ENCODE data around the gene GDF10. TPM values are rescaled to one million over a fixed set of nuclear protein-coding genes. Genes with fewer than 3 reads are reported as not detected.

Gene GDF10
- total RNA-seq, 3 donors from 2014 or later (not counting 1 experiment from before 2014, with no cell fraction given), result not detected

- intact Hi-C loops (cut with micrococcal nuclease), result no loop called here
- H3K27ac Mint-ChIP-seq, result no peak overlapping the region
- no peaks in the 10 kb centered on the region for H3K9me3 ChIP-seq (ENCODE audit: control insufficient read depth, insufficient read depth, low read length)
- ATAC-seq, result no peak
- no peaks in the 10 kb centered on the region for H3K36me3 ChIP-seq (ENCODE audit: control insufficient read depth, insufficient read depth, low read length)
- no peak for DNase-seq
- H3K36me3 Mint-ChIP-seq, result no peaks in the 10 kb centered on the region
- no peak overlapping the region for H3K4me3 ChIP-seq (ENCODE audit: low read length)
- no peaks in the 10 kb centered on the region for H3K27me3 ChIP-seq (ENCODE audit: control insufficient read depth, insufficient read depth, low read length)
- H3K4me1 ChIP-seq (ENCODE audit: control insufficient read depth, insufficient read depth, low read length), result peaks cover 9% of the 10 kb centered on the region
- H3K9me3 Mint-ChIP-seq, result no peaks in the 10 kb centered on the region
- H3K27ac ChIP-seq (ENCODE audit: low read length), result no peak overlapping the region
- no peaks in the 10 kb centered on the region for H3K4me1 Mint-ChIP-seq
- H3K27me3 Mint-ChIP-seq (ENCODE audit: low read depth in 2 of 2), result no peaks in the 10 kb centered on the region
- TF ChIP-seq, protein P1, sequence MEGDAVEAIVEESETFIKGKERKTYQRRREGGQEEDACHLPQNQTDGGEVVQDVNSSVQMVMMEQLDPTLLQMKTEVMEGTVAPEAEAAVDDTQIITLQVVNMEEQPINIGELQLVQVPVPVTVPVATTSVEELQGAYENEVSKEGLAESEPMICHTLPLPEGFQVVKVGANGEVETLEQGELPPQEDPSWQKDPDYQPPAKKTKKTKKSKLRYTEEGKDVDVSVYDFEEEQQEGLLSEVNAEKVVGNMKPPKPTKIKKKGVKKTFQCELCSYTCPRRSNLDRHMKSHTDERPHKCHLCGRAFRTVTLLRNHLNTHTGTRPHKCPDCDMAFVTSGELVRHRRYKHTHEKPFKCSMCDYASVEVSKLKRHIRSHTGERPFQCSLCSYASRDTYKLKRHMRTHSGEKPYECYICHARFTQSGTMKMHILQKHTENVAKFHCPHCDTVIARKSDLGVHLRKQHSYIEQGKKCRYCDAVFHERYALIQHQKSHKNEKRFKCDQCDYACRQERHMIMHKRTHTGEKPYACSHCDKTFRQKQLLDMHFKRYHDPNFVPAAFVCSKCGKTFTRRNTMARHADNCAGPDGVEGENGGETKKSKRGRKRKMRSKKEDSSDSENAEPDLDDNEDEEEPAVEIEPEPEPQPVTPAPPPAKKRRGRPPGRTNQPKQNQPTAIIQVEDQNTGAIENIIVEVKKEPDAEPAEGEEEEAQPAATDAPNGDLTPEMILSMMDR (IDR thresholded peaks at IDR 0.05), result no peak
- no peak overlapping the region for H3K4me3 Mint-ChIP-seq
- 85% methylated on average over 2 of the region's 2 CpGs for WGBS (ENCODE audit: insufficient coverage)
Observed at GRCh38 chr10:47276071-47276470, 23.9 kb upstream of the GDF10 start.

DNA sequence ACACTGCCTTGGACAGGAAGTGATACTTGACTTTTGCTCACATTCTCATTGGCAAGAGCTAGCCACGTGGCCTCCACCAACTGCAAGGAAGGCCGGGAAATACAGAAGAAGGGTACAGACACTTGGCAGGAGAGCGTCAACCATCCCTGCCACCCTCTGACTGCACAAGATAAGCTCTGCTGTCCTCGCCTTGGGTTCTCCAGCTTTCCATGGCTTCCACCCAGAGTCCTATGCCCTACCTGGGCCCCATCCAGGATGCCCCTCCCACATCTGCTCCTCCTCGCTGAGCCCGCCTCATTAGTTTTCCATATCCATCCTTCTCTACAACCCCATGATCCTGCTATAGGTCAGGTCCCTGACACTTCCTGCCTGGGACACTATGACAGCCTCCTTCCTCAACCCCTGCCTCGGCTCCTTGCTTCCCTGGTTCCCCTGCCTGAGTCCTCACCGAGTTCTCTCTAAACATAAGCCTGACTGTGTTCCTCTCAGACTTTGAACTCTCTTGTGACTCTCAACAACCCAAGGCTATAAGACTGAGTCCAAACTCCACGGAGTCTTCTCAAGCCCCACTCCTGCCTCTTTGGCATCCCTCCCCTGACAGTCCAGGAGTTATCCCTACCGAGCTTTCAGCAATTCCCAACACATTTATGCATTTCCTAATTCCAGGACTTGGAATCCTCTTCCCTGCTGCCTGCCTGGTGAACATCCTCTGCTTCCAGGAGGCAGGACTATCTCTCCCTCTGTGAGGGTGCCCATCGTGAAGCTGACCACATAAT lies 23.2 kb upstream of the GDF10 start:
- Mint-ChIP-seq H3K4me1 (no peaks in the 10 kb centered on the region), H3K9me3 (no peaks in the 10 kb centered on the region), H3K4me3 (no peak overlapping the region), H3K27ac (no peak overlapping the region), H3K36me3 (no peaks in the 10 kb centered on the region), H3K27me3 (ENCODE audit: low read depth in 2 of 2) (no peaks in the 10 kb centered on the region)
- no peak for ATAC-seq
- H3K36me3 ChIP-seq (ENCODE audit: control insufficient read depth, insufficient read depth, low read length), result no peaks in the 10 kb centered on the region
- TF ChIP-seq, protein P1 (IDR thresholded peaks at IDR 0.05), result no peak
- WGBS (ENCODE audit: insufficient coverage), result 91% methylated on average over 11 of the region's 11 CpGs
- DNase-seq, result no peak
- no peaks in the 10 kb centered on the region for H3K27me3 ChIP-seq (ENCODE audit: control insufficient read depth, insufficient read depth, low read length)
- H3K27ac ChIP-seq (ENCODE audit: low read length), result no peak overlapping the region
- no peak overlapping the region for H3K4me3 ChIP-seq (ENCODE audit: low read length)
- H3K9me3 ChIP-seq (ENCODE audit: control insufficient read depth, insufficient read depth, low read length), result no peaks in the 10 kb centered on the region
- intact Hi-C loops (cut with micrococcal nuclease), result no loop called here
- peaks cover 9% of the 10 kb centered on the region for H3K4me1 ChIP-seq (ENCODE audit: control insufficient read depth, insufficient read depth, low read length)

GRCh38 chr10:47277352-47278151 lies 22.4 kb upstream of the GDF10 start:
- H3K4me1 Mint-ChIP-seq, result no peaks in the 10 kb centered on the region
- H3K9me3 ChIP-seq (ENCODE audit: control insufficient read depth, insufficient read depth, low read length), result no peaks in the 10 kb centered on the region
- WGBS (ENCODE audit: insufficient coverage), result 56% methylated on average over 7 of the region's 7 CpGs
- H3K36me3 ChIP-seq (ENCODE audit: control insufficient read depth, insufficient read depth, low read length), result no peaks in the 10 kb centered on the region
- H3K27me3 ChIP-seq (ENCODE audit: control insufficient read depth, insufficient read depth, low read length), result no peaks in the 10 kb centered on the region
- peak in 1 of 2 donors; percentile 45 for DNase-seq
- H3K9me3 Mint-ChIP-seq, result no peaks in the 10 kb centered on the region
- ATAC-seq, result no peak
- H3K36me3 Mint-ChIP-seq, result no peaks in the 10 kb centered on the region
- peaks cover 9% of the 10 kb centered on the region for H3K4me1 ChIP-seq (ENCODE audit: control insufficient read depth, insufficient read depth, low read length)
- intact Hi-C loops (cut with micrococcal nuclease), result no loop called here
- H3K27me3 Mint-ChIP-seq (ENCODE audit: low read depth in 2 of 2), result peaks cover 0 to 3% of the 10 kb centered on the region in 2 donors
- no peak overlapping the region for H3K27ac Mint-ChIP-seq
- no peak overlapping the region for H3K4me3 ChIP-seq (ENCODE audit: low read length)
- H3K27ac ChIP-seq (ENCODE audit: low read length), result no peak overlapping the region
- TF ChIP-seq, protein P1 (IDR thresholded peaks at IDR 0.05), result no peak
- no peak overlapping the region for H3K4me3 Mint-ChIP-seq
